Fibroblast of the conjunctiva (primary cell): ENCODE measurements around the gene ZC3H18.
A peak's percentile ranks its signal among the peaks of the same experiment; 100 is the strongest.

Experiments used
- DNase-seq: peaks from one replicate; pipeline ENCODE4 v3.0.0-alpha.2; 2010; ENCODE audit warnings: low read depth

ZC3H18 gene

GRCh38 chr16:88549671-88550245, 20.4 kb upstream of the ZC3H18 start:
- no peak for DNase-seq

- no peak for DNase-seq
These were observed 19.9 kb upstream of the ZC3H18 start for GRCh38 chr16:88550246-88550661.

GRCh38 chr16:88552166-88552565, 18.0 kb upstream of the ZC3H18 start:
- no peak for DNase-seq

- DNase-seq, result no peak
These were observed 17.4 kb upstream of the ZC3H18 start for GRCh38 chr16:88552815-88553214.

GRCh38 chr16:88553739-88554138, 16.5 kb upstream of the ZC3H18 start:
- DNase-seq, result no peak

- DNase-seq, result no peak
These were observed 15.4 kb upstream of the ZC3H18 start for GRCh38 chr16:88554711-88555264.

GRCh38 chr16:88556294-88556988, 13.8 kb upstream of the ZC3H18 start:
- no peak for DNase-seq

- DNase-seq, result peak; percentile 47
These were observed 11.5 kb upstream of the ZC3H18 start for GRCh38 chr16:88558457-88559442.

GRCh38 chr16:88560714-88561484, 9.3 kb upstream of the ZC3H18 start:
- DNase-seq, result no peak

GRCh38 chr16:88561485-88562359, 8.5 kb upstream of the ZC3H18 start:
- no peak for DNase-seq

GRCh38 chr16:88566158-88566557, 4.0 kb upstream of the ZC3H18 start:
- DNase-seq, result peak; percentile 18

GRCh38 chr16:88568710-88569613, 1.2 kb upstream of the ZC3H18 start:
- no peak for DNase-seq

- DNase-seq, result no peak
These were observed 604 bp upstream of the ZC3H18 start for GRCh38 chr16:88569614-88569984.

- DNase-seq, result no peak
These were observed 489 bp downstream of the ZC3H18 start for GRCh38 chr16:88570691-88571092.

GRCh38 chr16:88575251-88575650, 5.0 kb downstream of the ZC3H18 start:
- DNase-seq, result no peak

- DNase-seq, result no peak
These were observed 6.1 kb downstream of the ZC3H18 start for GRCh38 chr16:88576307-88576706.

- no peak for DNase-seq
These were observed 7.0 kb downstream of the ZC3H18 start for GRCh38 chr16:88577166-88577565.

GRCh38 chr16:88578446-88579313, 8.5 kb downstream of the ZC3H18 start:
- DNase-seq, result no peak

- DNase-seq, result no peak
These were observed 10.2 kb downstream of the ZC3H18 start for GRCh38 chr16:88580371-88580770.
